ENCODE measurements around the gene ING3.

- TF ChIP-seq, protein P1, sequence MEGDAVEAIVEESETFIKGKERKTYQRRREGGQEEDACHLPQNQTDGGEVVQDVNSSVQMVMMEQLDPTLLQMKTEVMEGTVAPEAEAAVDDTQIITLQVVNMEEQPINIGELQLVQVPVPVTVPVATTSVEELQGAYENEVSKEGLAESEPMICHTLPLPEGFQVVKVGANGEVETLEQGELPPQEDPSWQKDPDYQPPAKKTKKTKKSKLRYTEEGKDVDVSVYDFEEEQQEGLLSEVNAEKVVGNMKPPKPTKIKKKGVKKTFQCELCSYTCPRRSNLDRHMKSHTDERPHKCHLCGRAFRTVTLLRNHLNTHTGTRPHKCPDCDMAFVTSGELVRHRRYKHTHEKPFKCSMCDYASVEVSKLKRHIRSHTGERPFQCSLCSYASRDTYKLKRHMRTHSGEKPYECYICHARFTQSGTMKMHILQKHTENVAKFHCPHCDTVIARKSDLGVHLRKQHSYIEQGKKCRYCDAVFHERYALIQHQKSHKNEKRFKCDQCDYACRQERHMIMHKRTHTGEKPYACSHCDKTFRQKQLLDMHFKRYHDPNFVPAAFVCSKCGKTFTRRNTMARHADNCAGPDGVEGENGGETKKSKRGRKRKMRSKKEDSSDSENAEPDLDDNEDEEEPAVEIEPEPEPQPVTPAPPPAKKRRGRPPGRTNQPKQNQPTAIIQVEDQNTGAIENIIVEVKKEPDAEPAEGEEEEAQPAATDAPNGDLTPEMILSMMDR (IDR thresholded peaks at IDR 0.05; ENCODE audit: low read depth, low read length, poor library complexity, severe bottlenecking) = no peak
- TF ChIP-seq EZH2phosphoT487 (IDR thresholded peaks at IDR 0.05; ENCODE audit: borderline replicate concordance, low read length) = no peak
Observed at GRCh38 chr7:120920034-120920433, 30.5 kb upstream of the ING3 start.
